22Rv1 (cell line): ENCODE data around the gene ARL14.

Source experiments
- CTCF ChIP-seq: fragments of 450-650 bp; IDR thresholded peaks from 2 replicates; pipeline ENCODE4 v1.5.1; 2017; ENCODE audit warnings: mild to moderate bottlenecking
- ZFX ChIP-seq: fragments of 450-650 bp; IDR thresholded peaks from 2 replicates; pipeline ENCODE4 v1.6.1; 2017; ENCODE audit warnings: antibody characterized with exemption, borderline replicate concordance

DNA sequence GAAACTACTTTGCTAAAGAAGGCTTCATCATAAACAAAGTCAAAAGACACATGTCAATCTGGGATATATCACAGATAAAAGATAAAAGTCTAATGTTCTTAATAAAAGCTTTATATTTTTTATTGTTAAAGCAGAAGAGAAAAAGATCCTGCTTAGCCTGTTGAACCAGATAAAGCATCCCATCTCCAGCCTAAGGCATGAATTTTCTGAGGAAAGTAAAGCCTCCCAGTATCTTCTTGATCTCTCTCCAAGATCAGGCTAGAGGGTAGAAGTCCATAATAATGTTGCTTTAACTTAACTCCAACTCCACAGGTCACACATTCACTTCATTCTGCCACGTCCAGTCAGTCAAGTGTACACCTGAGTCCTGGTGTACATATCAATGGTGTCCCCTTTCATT lies 14.2 kb downstream of the ARL14 start:
- no peak for TF ChIP-seq CTCF
- TF ChIP-seq ZFX, result no peak
